ENCODE data around the gene RRP1. TPM values are rescaled to one million over a fixed set of nuclear protein-coding genes. Genes with fewer than 3 reads are reported as not detected.

The RRP1 gene
- total and polyA plus RNA-seq, 2 of the 13 experiments (the other 11 are each of a cell fraction or from before 2014, with no cell fraction given): 20.1 to 35.1 TPM

DNA sequence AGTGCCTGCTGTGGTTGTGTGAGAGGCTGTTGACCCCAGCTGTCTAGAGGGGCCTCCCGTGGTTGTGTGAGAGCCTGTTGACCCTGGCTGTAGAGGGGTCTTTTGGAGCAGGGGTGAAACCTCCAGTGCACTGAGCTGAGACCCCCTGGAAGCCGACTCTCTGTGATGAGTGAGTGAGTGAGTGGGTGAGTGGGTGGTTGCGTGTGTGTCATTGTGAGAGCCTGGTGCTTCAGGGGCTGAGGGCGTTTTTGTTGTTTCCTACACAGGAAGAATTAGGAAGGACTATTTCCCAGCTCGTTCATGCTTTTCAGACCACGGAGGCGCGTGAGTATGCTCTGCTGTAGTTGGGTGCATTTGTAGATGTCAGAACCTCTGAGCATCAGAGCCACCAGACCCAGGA lies 3.0 kb downstream of the RRP1 start (continued):
- no peak for TF ChIP-seq KLF15 (CRISPR knock-in tag; IDR thresholded peaks at IDR 0.05; ENCODE audit: borderline replicate concordance)
- TF ChIP-seq, protein P1, sequence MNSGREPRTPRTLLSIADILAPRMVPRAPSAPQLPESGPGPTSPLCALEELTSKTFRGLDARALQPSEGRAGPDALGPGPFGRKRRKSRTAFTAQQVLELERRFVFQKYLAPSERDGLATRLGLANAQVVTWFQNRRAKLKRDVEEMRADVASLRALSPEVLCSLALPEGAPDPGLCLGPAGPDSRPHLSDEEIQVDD (CRISPR knock-in tag; IDR thresholded peaks at IDR 0.05; ENCODE audit: borderline replicate concordance): no peak
- no peak for TF ChIP-seq ATRX (CRISPR knock-in tag; IDR thresholded peaks at IDR 0.05; ENCODE audit: borderline replicate concordance)
- TF ChIP-seq, protein P2, sequence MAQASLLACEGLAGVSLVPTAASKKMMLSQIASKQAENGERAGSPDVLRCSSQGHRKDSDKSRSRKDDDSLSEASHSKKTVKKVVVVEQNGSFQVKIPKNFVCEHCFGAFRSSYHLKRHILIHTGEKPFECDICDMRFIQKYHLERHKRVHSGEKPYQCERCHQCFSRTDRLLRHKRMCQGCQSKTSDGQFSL (CRISPR knock-in tag; IDR thresholded peaks at IDR 0.05): no peak

DNA sequence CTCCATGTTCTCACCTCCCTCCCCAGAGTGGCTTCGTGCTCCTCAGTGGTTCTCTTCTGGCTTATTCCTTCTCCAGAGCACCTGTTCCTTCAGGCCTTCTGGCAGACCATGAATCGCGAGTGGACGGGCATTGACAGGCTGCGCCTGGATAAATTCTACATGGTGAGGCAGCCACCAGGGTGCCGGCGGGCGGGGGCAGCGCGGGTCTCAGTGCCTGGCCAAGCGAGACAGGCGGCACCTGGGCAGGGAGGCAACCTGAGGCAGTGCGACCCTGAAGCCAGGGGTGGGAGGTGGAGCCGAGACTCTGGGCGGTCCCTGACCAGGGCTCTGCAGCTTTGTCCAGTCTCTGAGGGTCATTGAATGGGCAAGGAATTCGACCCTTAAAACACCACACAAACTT lies 3.9 kb downstream of the RRP1 start:
- Histone ChIP-seq H3K27me3 (ENCODE audit: control insufficient read depth in 1 of 2, insufficient read depth in 2 of 2, low read length in 2 of 2) (no peaks in the 10 kb centered on the region; a peak in 1 of 5 replicates), H3K9ac (ENCODE audit: insufficient read depth, low read depth, low read length) (no peak overlapping the region), H3K4me1 (ENCODE audit: insufficient read depth, low read length) (peaks cover 12% of the 10 kb centered on the region), H3K36me3 (replicated peaks in 1 of 2; ENCODE audit: control insufficient read depth in 1 of 2, insufficient read depth in 2 of 2, low read length in 2 of 2) (peaks cover 39 to 69% of the 10 kb centered on the region in 2 experiments), H2AFZ (ENCODE audit: low read length) (no peak overlapping the region), H3K27ac (ENCODE audit: extremely low read length, insufficient read depth, low read length) (no peak overlapping the region), H4K20me1 (ENCODE audit: insufficient read depth, low read length) (peaks cover 7% of the 10 kb centered on the region; the same call in 1 of the 2 replicates), H3K4me3 (replicated peaks in 1 of 3; ENCODE audit: insufficient read depth in 1 of 3, low read depth in 2 of 3, low read length in 3 of 3) (no peak overlapping the region), H3K79me2 (ENCODE audit: insufficient read depth, low read length) (peaks cover 45% of the 10 kb centered on the region), H3K4me2 (ENCODE audit: low read depth, low read length) (no peak overlapping the region), H3K9me3 (ENCODE audit: low read length) (no peaks in the 10 kb centered on the region)
- ChIA-PET POLR2A (no interaction called here), CTCF (ENCODE audit: low intra/inter-chr PET ratio, low total read pairs) (no interaction called here)
- 92% methylated on average over 10 of the region's 16 CpGs for WGBS (ENCODE audit: low lambda C conversion rate)
- in situ Hi-C loops (cut with HindIII; ENCODE audit: extremely low pct_ligation_motif_present, low pct_unique_long_range_greater_than_20kb): no loop called here
- no peak for DNase-seq (ENCODE audit: low spot score)
- no peak for ATAC-seq
- no peak for TF ChIP-seq RBFOX2 (IDR thresholded peaks at IDR 0.05; ENCODE audit: low read depth, low read length)
- TF ChIP-seq ZNF124 (CRISPR knock-in tag; IDR thresholded peaks at IDR 0.05): no peak
- no peak for FAIRE-seq
- BruUV-seq (replicated peaks): no TSS peak
- intact Hi-C loops (cut with micrococcal nuclease; ENCODE audit: unreplicated experiment): no loop called here

DNA sequence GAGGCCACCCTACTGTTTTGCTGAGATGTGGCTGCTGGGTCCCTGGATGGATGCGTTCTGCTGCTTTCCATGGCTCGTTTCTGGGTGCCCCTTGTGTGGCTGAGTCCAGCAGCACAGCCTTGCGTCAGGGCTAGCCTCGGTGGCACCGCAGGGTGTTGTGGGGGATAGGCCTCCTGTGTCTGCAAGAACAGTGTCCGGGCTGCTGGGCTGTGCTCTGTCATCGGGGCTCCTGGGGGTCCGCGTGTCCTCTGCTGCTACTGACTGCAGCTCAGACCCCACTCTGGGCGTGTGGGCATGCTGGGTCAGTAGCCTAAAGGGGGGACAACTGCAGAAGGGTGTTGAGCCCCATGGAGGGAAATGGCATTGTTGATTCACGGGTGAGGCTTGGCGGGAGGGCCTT lies 4.9 kb downstream of the RRP1 start:
- no peak overlapping the region for H3K9ac ChIP-seq (ENCODE audit: insufficient read depth, low read depth, low read length)
- H3K27ac ChIP-seq (ENCODE audit: extremely low read length, insufficient read depth, low read length): no peak overlapping the region
- H3K79me2 ChIP-seq (ENCODE audit: insufficient read depth, low read length): peaks cover 45% of the 10 kb centered on the region
- H3K36me3 ChIP-seq (replicated peaks in 1 of 2; ENCODE audit: control insufficient read depth in 1 of 2, insufficient read depth in 2 of 2, low read length in 2 of 2): peaks cover 48 to 79% of the 10 kb centered on the region in 2 experiments
- ChIA-PET CTCF (ENCODE audit: low intra/inter-chr PET ratio, low total read pairs) (no interaction called here), POLR2A (no interaction called here)
- peaks cover 7% of the 10 kb centered on the region; the same call in 1 of the 2 replicates for H4K20me1 ChIP-seq (ENCODE audit: insufficient read depth, low read length)
- no peaks in the 10 kb centered on the region for H3K9me3 ChIP-seq (ENCODE audit: low read length)
- no peak overlapping the region for H2AFZ ChIP-seq (ENCODE audit: low read length)
- FAIRE-seq: no peak
- H3K4me3 ChIP-seq (replicated peaks in 1 of 3; ENCODE audit: insufficient read depth in 1 of 3, low read depth in 2 of 3, low read length in 3 of 3): no peak overlapping the region
- no TSS peak for BruUV-seq (replicated peaks)
- H3K27me3 ChIP-seq (ENCODE audit: control insufficient read depth in 1 of 2, insufficient read depth in 2 of 2, low read length in 2 of 2): no peaks in the 10 kb centered on the region; a peak in 1 of 5 replicates
- no peak overlapping the region for H3K4me2 ChIP-seq (ENCODE audit: low read depth, low read length)
- intact Hi-C loops (cut with micrococcal nuclease; ENCODE audit: unreplicated experiment) (no loop called here), in situ Hi-C loops (cut with HindIII; ENCODE audit: extremely low pct_ligation_motif_present, low pct_unique_long_range_greater_than_20kb) (no loop called here)
- 100% methylated on average over 2 of the region's 12 CpGs for WGBS (ENCODE audit: low lambda C conversion rate)
- peaks cover 12% of the 10 kb centered on the region for H3K4me1 ChIP-seq (ENCODE audit: insufficient read depth, low read length)
- 0 out of 2 replicates have a peak, but pooled peaks have one; percentile 10 for TF ChIP-seq RBFOX2 (IDR thresholded peaks at IDR 0.05; ENCODE audit: low read depth, low read length)
- TF ChIP-seq ZNF225 (CRISPR knock-in tag; IDR thresholded peaks at IDR 0.05): no peak
- no peak for DNase-seq (ENCODE audit: low spot score)
- no peak for ATAC-seq
